Peyer's patch (tissue), 4 donors: ENCODE measurements around the gene CLASP2.

Source experiments
- POLR2A ChIP-seq, 2 donors: fragments of 450-650 bp; IDR thresholded peaks; one replicate each; pipeline ENCODE4 v1.5.1; 2017; ENCODE audit warnings: antibody characterized with exemption in 2 of 2, mild to moderate bottlenecking in 2 of 2, moderate library complexity in 2 of 2
- TF ChIP-seq, protein P1 (sequence below), 6 experiments: fragments of 450-650 bp in 4 of 6; fragments of 200-600 bp in 2 of 6; sonication (generic) in 1 of 6; IDR thresholded peaks; one replicate each; pipeline ENCODE4 v1.5.1; 2017 to 2019; ENCODE audit warnings: antibody characterized with exemption in 6 of 6, mild to moderate bottlenecking in 3 of 6, moderate library complexity in 1 of 6

DNA sequence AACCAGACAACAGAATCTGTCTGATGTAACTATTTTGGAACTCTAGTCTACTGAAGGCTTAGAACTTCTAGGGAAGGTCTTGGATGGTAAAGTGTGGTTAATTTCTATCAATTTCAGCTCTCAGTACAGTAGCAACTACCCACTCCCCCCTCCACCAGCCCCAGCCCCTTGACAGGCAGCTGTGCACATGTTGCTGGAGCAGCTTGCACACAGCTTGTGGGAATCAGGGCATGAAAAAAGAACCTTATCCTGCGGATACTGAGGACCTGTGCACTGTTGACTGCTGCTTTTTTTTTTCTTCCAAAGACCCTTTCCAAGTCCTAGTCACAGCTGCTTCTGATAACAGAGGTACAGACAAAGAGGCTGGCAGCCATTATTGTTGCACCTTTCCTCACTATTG, 196.3 kb downstream of the CLASP2 start:
- TF ChIP-seq, protein P1, sequence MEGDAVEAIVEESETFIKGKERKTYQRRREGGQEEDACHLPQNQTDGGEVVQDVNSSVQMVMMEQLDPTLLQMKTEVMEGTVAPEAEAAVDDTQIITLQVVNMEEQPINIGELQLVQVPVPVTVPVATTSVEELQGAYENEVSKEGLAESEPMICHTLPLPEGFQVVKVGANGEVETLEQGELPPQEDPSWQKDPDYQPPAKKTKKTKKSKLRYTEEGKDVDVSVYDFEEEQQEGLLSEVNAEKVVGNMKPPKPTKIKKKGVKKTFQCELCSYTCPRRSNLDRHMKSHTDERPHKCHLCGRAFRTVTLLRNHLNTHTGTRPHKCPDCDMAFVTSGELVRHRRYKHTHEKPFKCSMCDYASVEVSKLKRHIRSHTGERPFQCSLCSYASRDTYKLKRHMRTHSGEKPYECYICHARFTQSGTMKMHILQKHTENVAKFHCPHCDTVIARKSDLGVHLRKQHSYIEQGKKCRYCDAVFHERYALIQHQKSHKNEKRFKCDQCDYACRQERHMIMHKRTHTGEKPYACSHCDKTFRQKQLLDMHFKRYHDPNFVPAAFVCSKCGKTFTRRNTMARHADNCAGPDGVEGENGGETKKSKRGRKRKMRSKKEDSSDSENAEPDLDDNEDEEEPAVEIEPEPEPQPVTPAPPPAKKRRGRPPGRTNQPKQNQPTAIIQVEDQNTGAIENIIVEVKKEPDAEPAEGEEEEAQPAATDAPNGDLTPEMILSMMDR (IDR thresholded peaks at IDR 0.05), result no peak
- TF ChIP-seq POLR2A (IDR thresholded peaks at IDR 0.05), result no peak
